GM12891 (cell line): ENCODE measurements around the gene RTKN.
"Not testable (repeated sequence)": the region's sequence is repeated elsewhere in the genome, so short reads cannot be mapped to it uniquely, and the experiment has no call there.

Source experiments
- DNase-seq: peaks from one replicate; pipeline ENCODE4 v3.0.0; 2011; ENCODE audit warnings: low spot score; ENCODE audit not compliant: insufficient read length
- FAIRE-seq: peaks from 2 replicates; lab custom pipeline; 2011; peaks lifted over from hg19 to GRCh38; lab: Jason Lieb, UNC
- PAX5 ChIP-seq: IDR thresholded peaks from 2 replicates; pipeline ENCODE4 v1.6.1; 2011; ENCODE audit warnings: low read length, moderate library complexity, mild to moderate bottlenecking; ENCODE audit not compliant: insufficient read depth, severe bottlenecking
- POLR2A ChIP-seq: IDR thresholded peaks from 2 replicates; pipeline ENCODE4 v1.6.1; 2011; ENCODE audit warnings: low read depth, low read length, control low read depth
- POLR2AphosphoS5 ChIP-seq: IDR thresholded peaks from 2 replicates; pipeline ENCODE4 v1.6.1; 2011; ENCODE audit warnings: low read depth, low read length, control low read depth
- POU2F2 ChIP-seq: IDR thresholded peaks from 2 replicates; pipeline ENCODE4 v1.6.1; 2011; ENCODE audit warnings: low read depth, mild to moderate bottlenecking, control low read depth, low read length, moderate library complexity
- SPI1 ChIP-seq: IDR thresholded peaks from 2 replicates; pipeline ENCODE4 v1.6.1; 2011; ENCODE audit warnings: low read depth, low read length, control low read depth
- TAF1 ChIP-seq: IDR thresholded peaks from 2 replicates; pipeline ENCODE4 v1.6.1; 2011; ENCODE audit warnings: low read depth, low read length, control low read depth

RTKN gene

GRCh38 chr2:74450570-74451190 lies 8.9 kb upstream of the RTKN start:
- DNase-seq: no peak
- TF ChIP-seq PAX5 (no peak), POU2F2 (no peak), TAF1 (no peak), POLR2A (no peak), SPI1 (no peak), POLR2AphosphoS5 (no peak)
- FAIRE-seq: no peak

- FAIRE-seq (no peak), DNase-seq (no peak)
- TF ChIP-seq PAX5 (no peak), TAF1 (no peak), POU2F2 (no peak), SPI1 (no peak), POLR2AphosphoS5 (no peak), POLR2A (no peak)
These were observed 7.0 kb upstream of the RTKN start for GRCh38 chr2:74448771-74449170.

- FAIRE-seq (no peak), DNase-seq (no peak)
- TF ChIP-seq POU2F2: no peak
These were observed 5.7 kb upstream of the RTKN start for GRCh38 chr2:74447230-74447999.

- TF ChIP-seq SPI1: no peak
- FAIRE-seq: no peak
- DNase-seq: no peak
These were observed 3.0 kb upstream of the RTKN start for GRCh38 chr2:74444498-74445318.

- not testable (repeated sequence) for FAIRE-seq, DNase-seq
These were observed 953 bp upstream of the RTKN start for GRCh38 chr2:74442483-74443297.

GRCh38 chr2:74441170-74441689 lies 507 bp downstream of the RTKN start:
- FAIRE-seq: no peak
- no peak for DNase-seq
- no peak for TF ChIP-seq TAF1
- no peak for TF ChIP-seq POU2F2
- TF ChIP-seq SPI1: no peak
- TF ChIP-seq PAX5: no peak
- TF ChIP-seq POLR2A: no peak
- no peak for TF ChIP-seq POLR2AphosphoS5

GRCh38 chr2:74440378-74441169 lies 1.2 kb downstream of the RTKN start:
- FAIRE-seq (peak; percentile 84), DNase-seq (peak; percentile 98)
- TF ChIP-seq POLR2AphosphoS5 (0 out of 2 replicates have a peak, but pooled peaks have one; percentile 27), TAF1 (no peak), POLR2A (peak; percentile 44; the same call in 1 of the 2 replicates), SPI1 (no peak), POU2F2 (no peak)

- DNase-seq: no peak
- no peak for TF ChIP-seq TAF1
- TF ChIP-seq POU2F2: no peak
- TF ChIP-seq POLR2A: no peak
- no peak for TF ChIP-seq PAX5
- no peak for TF ChIP-seq POLR2AphosphoS5
- no peak for TF ChIP-seq SPI1
- no peak for FAIRE-seq
These were observed 1.8 kb downstream of the RTKN start for GRCh38 chr2:74439803-74440377.

GRCh38 chr2:74439373-74439772 lies 2.4 kb downstream of the RTKN start:
- DNase-seq (no peak), FAIRE-seq (peak; percentile 66)
- TF ChIP-seq POLR2AphosphoS5: no peak
- no peak for TF ChIP-seq PAX5
- no peak for TF ChIP-seq TAF1
- TF ChIP-seq POLR2A: no peak
- no peak for TF ChIP-seq SPI1
- TF ChIP-seq POU2F2: no peak
